Measurements from ENCODE around the gene ZSCAN30.

ZSCAN30 gene

GRCh38 chr18:35290094-35290735 is at the start of gene ZSCAN30:
TSS of gene ZSCAN30 (minus strand) at chr18:35290229. CDS start at chr18:35264352, 25,877 bp downstream.
- H3K27ac ChIP-seq = peak within 1 kb of the TSS; percentile 83
- TF ChIP-seq ZFX (IDR thresholded peaks at IDR 0.05) (peak; percentile 84), CTCF (conservative IDR thresholded peaks at IDR 0.05) (no peak)

GRCh38 chr18:35337286-35337685 is 47.3 kb upstream of the ZSCAN30 start:
- H3K27ac ChIP-seq = no peak overlapping the region
- no peak for TF ChIP-seq CTCF (conservative IDR thresholded peaks at IDR 0.05)
- TF ChIP-seq ZFX (IDR thresholded peaks at IDR 0.05) = no peak

- TF ChIP-seq ZFX (IDR thresholded peaks at IDR 0.05) (no peak), CTCF (conservative IDR thresholded peaks at IDR 0.05) (no peak)
- H3K27ac ChIP-seq = no peak overlapping the region
Observed at GRCh38 chr18:35335866-35336265, 45.8 kb upstream of the ZSCAN30 start.

GRCh38 chr18:35334821-35335220 is 44.8 kb upstream of the ZSCAN30 start:
- H3K27ac ChIP-seq = no peak overlapping the region
- TF ChIP-seq ZFX (IDR thresholded peaks at IDR 0.05) (no peak), CTCF (conservative IDR thresholded peaks at IDR 0.05) (no peak)

GRCh38 chr18:35334212-35334611 is 44.2 kb upstream of the ZSCAN30 start:
- H3K27ac ChIP-seq = no peak overlapping the region
- no peak for TF ChIP-seq CTCF (conservative IDR thresholded peaks at IDR 0.05)
- TF ChIP-seq ZFX (IDR thresholded peaks at IDR 0.05) = no peak

- no peak for TF ChIP-seq ZFX (IDR thresholded peaks at IDR 0.05)
- no peak for TF ChIP-seq CTCF (conservative IDR thresholded peaks at IDR 0.05)
Observed at GRCh38 chr18:35331367-35332087, 41.5 kb upstream of the ZSCAN30 start.

GRCh38 chr18:35328868-35329267 is 38.8 kb upstream of the ZSCAN30 start:
- TF ChIP-seq ZFX (IDR thresholded peaks at IDR 0.05) (no peak), CTCF (conservative IDR thresholded peaks at IDR 0.05) (no peak)
- H3K27ac ChIP-seq = no peak overlapping the region

More at GRCh38 chr18:35331367-35332087, 41.5 kb upstream of the ZSCAN30 start:
- H3K27ac ChIP-seq = no peak overlapping the region

All from C4-2B (cell line).